HG03175 (cell line): Measurements from ENCODE around the gene SNCA.

Experiments
- ATAC-seq: cut with Tn5 transposase; IDR thresholded peaks from one replicate; pipeline ENCODE4 v1.9.1; 2021; ENCODE audit warnings: mild to moderate bottlenecking, moderate library complexity; ENCODE audit not compliant: unreplicated experiment

Gene SNCA

DNA sequence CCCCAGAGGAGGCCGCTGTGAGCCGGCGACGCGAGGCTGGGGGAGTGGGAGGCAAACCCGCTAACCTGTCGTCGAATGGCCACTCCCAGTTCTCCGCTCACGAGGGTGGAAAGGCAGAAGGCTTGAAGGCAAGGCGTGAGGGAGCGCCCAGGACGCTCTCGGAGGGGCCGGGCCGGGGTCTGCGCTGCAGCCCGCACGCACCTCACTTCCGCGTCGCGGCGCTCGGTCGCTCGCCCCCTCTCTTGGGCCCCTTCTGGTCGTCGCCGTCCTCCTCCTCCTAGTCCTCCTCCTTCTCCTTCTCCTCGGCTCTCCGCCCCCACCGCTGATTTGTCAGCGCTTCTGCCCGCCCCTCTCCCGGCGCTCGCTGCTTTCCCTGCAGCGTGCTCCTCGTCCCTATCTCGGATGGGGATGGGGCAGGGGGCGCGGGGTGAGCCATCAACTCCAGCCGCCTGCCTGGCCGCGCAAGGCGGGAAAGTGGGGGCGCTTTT is at the start of gene SNCA:
TSS of gene SNCA (minus strand) at position 265 of the 488 bp plus-strand sequence. CDS start 1,494 bp downstream, outside the sequence.
- no peak for ATAC-seq

DNA sequence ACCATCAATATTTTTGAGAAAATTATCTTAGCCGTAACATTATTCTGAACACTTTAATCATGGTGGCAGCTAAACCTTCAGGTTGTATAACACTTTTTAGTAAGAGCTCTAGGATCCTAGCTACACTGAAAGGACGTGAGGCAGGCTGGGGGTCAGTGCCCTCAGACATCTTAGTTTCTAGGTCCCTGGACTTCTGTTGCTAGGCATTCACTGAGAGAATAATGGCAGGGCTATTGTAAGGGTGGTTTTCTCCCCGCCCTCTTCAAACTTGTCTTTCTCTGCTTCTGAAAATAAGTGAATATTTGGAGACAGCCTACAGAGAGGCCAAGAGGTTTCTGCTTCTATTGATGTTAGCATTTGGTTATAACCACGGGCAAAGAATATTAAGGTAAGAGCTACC is 42.3 kb upstream of the SNCA start:
- ATAC-seq = no peak

GRCh38 chr4:89878611-89879010 is 41.6 kb upstream of the SNCA start:
- no peak for ATAC-seq

GRCh38 chr4:89876548-89876947 is 39.6 kb upstream of the SNCA start:
- ATAC-seq = no peak

DNA sequence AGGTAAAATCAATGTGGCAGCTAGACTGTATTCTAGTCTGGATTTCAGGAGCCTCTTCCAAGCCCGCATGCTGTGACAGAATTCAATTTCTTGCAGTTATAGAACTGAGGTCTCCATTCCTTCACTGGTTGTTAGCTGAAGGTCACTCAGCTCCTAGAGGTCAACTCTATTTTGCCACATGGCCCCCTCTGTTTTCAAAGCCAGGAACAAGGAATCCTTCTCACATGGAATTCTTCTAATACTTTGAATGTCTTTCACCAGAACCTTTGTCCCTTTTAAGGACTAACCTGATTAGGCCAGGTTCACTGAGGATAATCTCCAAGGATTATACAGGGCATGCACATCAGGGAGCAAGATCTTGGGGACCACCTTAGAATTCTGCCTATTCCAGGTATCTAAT is 34.2 kb upstream of the SNCA start:
- ATAC-seq = no peak

DNA sequence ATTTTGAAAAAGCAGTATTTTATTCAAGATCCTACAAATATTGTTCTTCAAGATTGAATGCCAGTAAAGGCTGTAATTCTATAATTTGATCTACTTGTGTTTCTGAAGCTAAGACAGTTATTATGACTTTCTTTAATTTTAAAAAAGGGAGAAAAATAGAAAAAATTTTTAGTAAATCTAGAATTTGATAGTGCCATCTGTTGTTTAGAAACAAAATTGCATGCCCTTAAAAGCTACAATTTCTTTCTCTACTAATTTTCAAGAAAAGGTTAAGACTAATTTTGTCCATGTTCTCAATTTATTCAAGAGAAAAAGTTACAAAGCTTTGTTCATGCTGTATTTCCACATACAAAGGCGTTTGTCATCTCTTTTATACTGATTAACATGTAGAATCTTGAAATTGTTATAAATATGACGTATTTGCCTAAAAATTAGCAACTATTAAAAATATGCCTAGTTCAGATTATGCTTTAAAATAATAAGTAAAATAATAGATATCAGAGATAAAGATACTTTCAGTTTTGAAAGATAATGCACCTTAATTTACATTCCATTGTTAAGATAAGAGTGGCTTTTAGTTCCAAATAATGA is 32.1 kb upstream of the SNCA start:
- ATAC-seq = no peak

GRCh38 chr4:89868276-89868675 is 31.3 kb upstream of the SNCA start:
- no peak for ATAC-seq

DNA sequence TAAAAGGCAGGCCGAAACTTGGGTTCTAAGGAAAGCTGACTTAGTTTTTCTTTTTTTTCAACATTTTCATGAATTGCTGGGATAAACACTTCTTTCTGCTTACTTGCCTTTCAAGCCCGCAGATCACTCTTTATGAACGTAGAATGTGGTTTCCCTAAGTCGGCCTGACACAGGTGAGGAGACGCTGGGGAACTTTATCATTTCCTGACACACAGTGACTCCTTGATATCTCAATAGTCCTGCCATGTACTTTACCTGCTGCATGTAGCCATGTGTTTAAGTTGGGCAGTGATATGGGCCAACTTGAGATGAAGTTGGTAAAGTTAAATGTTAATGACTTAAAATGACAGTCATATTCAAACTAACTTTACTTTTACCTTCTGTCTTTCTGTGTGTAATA is 26.6 kb upstream of the SNCA start:
- no peak for ATAC-seq

- no peak for ATAC-seq
These were observed 24.0 kb upstream of the SNCA start for GRCh38 chr4:89860971-89861370.

GRCh38 chr4:89855236-89855635 is 18.3 kb upstream of the SNCA start:
- no peak for ATAC-seq

- ATAC-seq = no peak
These were observed 10.8 kb upstream of the SNCA start for GRCh38 chr4:89847571-89848325.

DNA sequence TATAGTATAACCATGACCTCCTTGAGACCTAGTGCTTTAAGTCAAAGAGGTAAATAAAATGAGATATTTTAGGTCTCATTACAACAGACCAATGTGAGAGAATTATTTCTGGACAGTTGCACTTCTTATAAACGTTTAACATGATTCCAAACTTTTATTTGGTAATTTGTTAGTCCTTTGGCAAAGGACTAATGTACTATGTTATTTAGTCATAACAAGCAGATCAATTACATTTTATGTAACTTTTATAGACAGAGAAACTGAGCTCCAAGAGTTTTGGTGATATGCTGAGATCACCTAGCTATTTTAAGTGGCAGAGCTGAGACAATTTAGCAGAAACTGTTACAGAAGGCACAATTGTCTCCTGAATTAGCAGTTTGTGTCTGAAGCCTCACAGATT is 2.6 kb upstream of the SNCA start:
- no peak for ATAC-seq

DNA sequence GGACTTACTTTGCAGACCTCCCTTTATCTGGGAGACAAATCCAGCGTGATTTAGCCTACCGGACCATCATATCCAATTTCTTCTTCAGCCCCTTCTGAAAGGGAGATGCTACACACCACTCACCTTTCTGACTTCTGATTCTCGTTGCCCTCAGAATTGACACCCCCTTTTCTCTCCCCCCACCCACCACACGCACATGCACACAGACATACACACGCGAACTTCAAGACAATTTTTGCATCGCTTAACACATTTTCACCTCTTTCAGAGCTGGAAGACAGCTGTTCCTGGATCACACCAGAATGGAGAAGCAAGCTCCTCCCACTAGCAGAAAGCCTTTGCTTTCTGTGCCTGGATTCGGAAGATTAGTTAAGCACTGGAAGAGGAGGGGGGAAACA is 1.0 kb upstream of the SNCA start:
- no peak for ATAC-seq

- no peak for ATAC-seq
These were observed 528 bp upstream of the SNCA start for GRCh38 chr4:89837385-89837992.

DNA sequence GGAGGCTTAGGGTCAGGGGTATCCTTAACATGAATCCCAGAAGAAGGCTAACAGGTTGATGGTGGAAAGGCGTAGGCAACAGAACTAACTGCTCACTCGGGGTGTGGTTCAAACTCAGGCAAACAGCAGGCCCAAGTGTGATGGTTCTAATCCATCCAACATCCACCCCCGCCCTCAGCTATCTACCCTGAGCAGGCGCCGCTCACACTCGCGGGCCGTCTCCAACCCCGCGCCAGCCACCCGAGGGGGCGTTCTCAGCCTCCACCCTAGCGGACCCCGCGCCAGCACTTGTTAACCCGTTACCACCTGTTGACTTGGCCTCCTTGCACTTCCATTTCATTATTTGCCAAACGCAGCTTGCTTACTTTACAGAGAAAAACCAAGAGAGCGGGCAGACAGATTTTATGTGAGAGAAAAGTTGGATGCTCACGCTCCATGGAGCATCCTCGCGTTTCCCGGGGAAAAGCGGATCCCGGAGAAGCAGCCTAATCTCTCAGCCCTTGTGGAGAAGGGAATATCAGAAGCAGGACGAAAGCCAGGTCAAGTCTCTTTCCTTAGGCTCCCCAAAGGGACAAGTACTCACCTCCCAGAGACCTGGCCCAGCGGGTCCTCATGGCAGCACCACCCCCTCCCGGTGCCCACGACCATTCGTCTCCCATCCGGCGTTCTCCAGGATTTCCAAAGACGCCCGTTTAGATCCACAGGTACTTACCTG is 773 bp downstream of the SNCA start:
- no peak for ATAC-seq

DNA sequence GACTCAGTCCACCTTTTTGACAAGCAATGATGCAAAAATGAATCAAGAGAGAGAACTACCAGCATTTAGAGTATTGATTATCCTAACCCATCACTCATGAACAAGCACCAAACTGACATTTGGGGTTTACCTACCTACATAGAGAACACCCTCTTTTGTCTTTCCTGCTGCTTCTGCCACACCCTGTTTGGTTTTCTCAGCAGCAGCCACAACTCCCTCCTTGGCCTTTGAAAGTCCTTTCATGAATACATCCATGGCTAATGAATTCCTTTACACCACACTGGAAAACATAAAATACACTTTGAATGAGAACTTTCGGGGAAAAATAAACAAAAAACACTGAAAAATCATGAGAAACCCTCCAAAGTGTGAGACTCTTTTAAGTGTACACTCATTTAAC is 1.5 kb downstream of the SNCA start:
- ATAC-seq = no peak

DNA sequence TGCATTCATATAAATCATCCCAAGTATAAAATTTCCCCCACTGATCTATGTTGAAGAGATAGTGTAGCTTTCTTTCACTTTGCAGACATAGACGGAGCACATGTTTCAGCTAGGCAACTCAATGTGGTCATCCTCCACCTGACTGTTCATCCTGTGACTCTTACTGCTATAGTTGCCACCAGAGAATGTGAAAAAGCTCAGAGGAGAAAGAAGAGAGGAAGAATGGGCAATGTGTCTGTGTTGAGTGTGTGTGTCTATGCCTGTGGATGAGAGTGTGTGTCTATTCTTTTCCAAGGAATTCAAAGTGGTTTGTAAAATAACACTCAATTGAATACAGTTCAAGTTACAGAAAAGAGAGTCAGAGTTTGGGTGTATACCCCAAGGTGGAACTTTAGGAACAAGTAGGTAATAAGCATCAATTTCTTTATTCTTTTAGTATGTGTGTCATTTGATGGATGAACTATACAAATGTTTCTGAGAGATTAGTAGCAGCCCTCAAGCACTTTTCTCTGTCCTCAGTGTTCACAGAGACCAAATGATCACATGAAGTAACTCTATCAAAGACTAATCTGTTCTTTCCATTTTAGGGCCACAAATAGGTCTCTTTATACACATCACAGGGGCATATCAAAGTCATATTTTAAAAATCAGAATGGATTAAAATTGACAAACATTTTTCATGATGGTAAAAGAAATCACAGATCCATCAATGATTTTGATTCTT is 2.3 kb downstream of the SNCA start:
- no peak for ATAC-seq

- peak; percentile 93 for ATAC-seq
These were observed 7.4 kb downstream of the SNCA start for GRCh38 chr4:89829470-89830138.

GRCh38 chr4:89823416-89823815 is 13.5 kb downstream of the SNCA start:
- ATAC-seq = no peak

GRCh38 chr4:89821612-89822011 is 15.3 kb downstream of the SNCA start:
- ATAC-seq = no peak
